ENCODE measurements around the gene GFM2. TPM values are rescaled to one million over a fixed set of nuclear protein-coding genes. Genes with fewer than 3 reads are reported as not detected.
A peak's percentile ranks its signal among the peaks of the same experiment; 100 is the strongest.

The GFM2 gene
- total RNA-seq, 1 experiment from 2014 or later, result 22.5 TPM

GRCh38 chr5:74766418-74766848 is 484 bp downstream of the GFM2 start:
- in situ Hi-C loops (cut with HindIII; ENCODE audit: low pct_unique_long_range_greater_than_20kb, low sequenced_read_pairs), result no loop called here
- Histone ChIP-seq H3K27ac (ENCODE audit: low read length) (peak overlapping the region; percentile 98), H3K4me1 (ENCODE audit: control insufficient read depth, insufficient read depth, low read length) (peaks cover 25% of the 10 kb centered on the region), H3K27me3 (ENCODE audit: control insufficient read depth, insufficient read depth, low read length) (no peaks in the 10 kb centered on the region), H3K9me3 (ENCODE audit: control insufficient read depth, insufficient read depth, low read depth, low read length) (no peaks in the 10 kb centered on the region), H3K36me3 (ENCODE audit: control insufficient read depth, insufficient read depth, low read length) (peaks cover 32% of the 10 kb centered on the region), H3K4me3 (ENCODE audit: low read depth in 2 of 2, low read length in 2 of 2) (peak overlapping the region; percentile 99 to 100)
- TSS peak; percentile 83 for BruUV-seq (replicated peaks)
- TF ChIP-seq CTCF (IDR thresholded peaks at IDR 0.05) (no peak), REST (IDR thresholded peaks at IDR 0.05; ENCODE audit: insufficient read depth in 1 of 2, low read depth in 2 of 2, low read length in 1 of 2) (no peak), SIN3A (IDR thresholded peaks at IDR 0.05; ENCODE audit: borderline replicate concordance, insufficient read depth, low read depth, low read length) (no peak), POLR2AphosphoS5 (IDR thresholded peaks at IDR 0.05; ENCODE audit: low read depth, low read length) (no peak)
- intact Hi-C loops (cut with micrococcal nuclease; ENCODE audit: unreplicated experiment), result loop anchor here (10.0 kb wide), 1 partner anchor 148 kb away; no protein-coding TSS in a partner anchor
- ChIA-PET CTCF (no interaction called here), POLR2A (interaction anchor here (0.5 kb wide), 1 partner anchor 89 kb away, joined by 8 read pairs; no protein-coding TSS in a partner anchor)
- ATAC-seq (no peak), DNase-seq (ENCODE audit: low read depth, low spot score) (no peak)

GRCh38 chr5:74765929-74766328 is 988 bp downstream of the GFM2 start:
- no TSS peak for BruUV-seq (replicated peaks)
- Histone ChIP-seq H3K36me3 (ENCODE audit: control insufficient read depth, insufficient read depth, low read length) (peaks cover 32% of the 10 kb centered on the region), H3K4me1 (ENCODE audit: control insufficient read depth, insufficient read depth, low read length) (peaks cover 27% of the 10 kb centered on the region), H3K27me3 (ENCODE audit: control insufficient read depth, insufficient read depth, low read length) (no peaks in the 10 kb centered on the region), H3K4me3 (ENCODE audit: low read depth in 2 of 2, low read length in 2 of 2) (peak overlapping the region; percentile 99 to 100), H3K9me3 (ENCODE audit: control insufficient read depth, insufficient read depth, low read depth, low read length) (no peaks in the 10 kb centered on the region), H3K27ac (ENCODE audit: low read length) (peak overlapping the region; percentile 98)
- ChIA-PET CTCF (no interaction called here), POLR2A (no interaction called here)
- no peak for ATAC-seq
- intact Hi-C loops (cut with micrococcal nuclease; ENCODE audit: unreplicated experiment), result loop anchor here (10.0 kb wide), 1 partner anchor 149 kb away; no protein-coding TSS in a partner anchor
- DNase-seq (ENCODE audit: low read depth, low spot score), result no peak
- in situ Hi-C loops (cut with HindIII; ENCODE audit: low pct_unique_long_range_greater_than_20kb, low sequenced_read_pairs), result no loop called here
- TF ChIP-seq REST (IDR thresholded peaks at IDR 0.05; ENCODE audit: insufficient read depth in 1 of 2, low read depth in 2 of 2, low read length in 1 of 2) (no peak), CTCF (IDR thresholded peaks at IDR 0.05) (no peak), POLR2AphosphoS5 (IDR thresholded peaks at IDR 0.05; ENCODE audit: low read depth, low read length) (no peak), TCF7L2 (IDR thresholded peaks at IDR 0.05; ENCODE audit: low read depth, low read length) (no peak)

Measured in Panc1 (cell line).